Thoracic aorta (tissue), 2 donors: ENCODE measurements around the gene TNS3. TPM values are rescaled to one million over a fixed set of nuclear protein-coding genes. Genes with fewer than 3 reads are reported as not detected.

ENCODE experiments used
- ATAC-seq: fragments of 150-250 bp; one replicate; pipeline ENCODE4 v1.8.0; 2017; ENCODE audit warnings: low read depth; ENCODE audit not compliant: insufficient number of reproducible peaks, low FRiP score
- DNase-seq: peaks from one replicate; pipeline ENCODE4 v3.0.0-alpha.2; 2020; ENCODE audit warnings: low spot score
- H3K27ac ChIP-seq, 2 donors: fragments of 200-600 bp; sonication (generic); 1 replicate in 1 of 2; 2 replicates in 1 of 2; pipeline ENCODE4 v1.5.1; 2016; ENCODE audit warnings: mild to moderate bottlenecking in 2 of 2, moderate library complexity in 2 of 2
- H3K27me3 ChIP-seq: fragments of 200-600 bp; sonication (generic); replicated peaks from 2 replicates; pipeline ENCODE4 v1.6.0; 2016; ENCODE audit warnings: mild to moderate bottlenecking; ENCODE audit not compliant: insufficient read depth
- H3K36me3 ChIP-seq: fragments of 200-600 bp; sonication (generic); one replicate; pipeline ENCODE4 v1.5.1; 2016
- H3K4me1 ChIP-seq, 2 donors: fragments of 200-600 bp; sonication (generic); 1 replicate in 1 of 2; 2 replicates in 1 of 2; pipeline versions ENCODE4 v1.5.1 to v1.6.0; 2016; ENCODE audit warnings: low read depth in 2 of 2, mild to moderate bottlenecking in 1 of 2; ENCODE audit not compliant: control insufficient read depth in 1 of 2
- H3K4me3 ChIP-seq: fragments of 200-600 bp; sonication (generic); 2 replicates; pipeline ENCODE4 v1.5.1; 2016; ENCODE audit warnings: mild to moderate bottlenecking
- H3K9me3 ChIP-seq: fragments of 200-600 bp; sonication (generic); 2 replicates; pipeline ENCODE4 v1.5.1; 2016
- total RNA-seq, 2 donors: library from RNA; depleted of rRNA; stranded (reverse); fragments of >200 nt; gene quantifications; one replicate each; pipeline versions ENCODE4 v1.1.0 to v1.2.3, GENCODE V29; 2016
- TF ChIP-seq, protein P1 (sequence below): fragments of 200-600 bp; sonication (generic); IDR thresholded peaks from one replicate; pipeline ENCODE4 v1.5.1; 2019; ENCODE audit warnings: antibody characterized with exemption

Gene TNS3
- total RNA-seq, 2 donors from 2014 or later, result 138 to 151 TPM

DNA sequence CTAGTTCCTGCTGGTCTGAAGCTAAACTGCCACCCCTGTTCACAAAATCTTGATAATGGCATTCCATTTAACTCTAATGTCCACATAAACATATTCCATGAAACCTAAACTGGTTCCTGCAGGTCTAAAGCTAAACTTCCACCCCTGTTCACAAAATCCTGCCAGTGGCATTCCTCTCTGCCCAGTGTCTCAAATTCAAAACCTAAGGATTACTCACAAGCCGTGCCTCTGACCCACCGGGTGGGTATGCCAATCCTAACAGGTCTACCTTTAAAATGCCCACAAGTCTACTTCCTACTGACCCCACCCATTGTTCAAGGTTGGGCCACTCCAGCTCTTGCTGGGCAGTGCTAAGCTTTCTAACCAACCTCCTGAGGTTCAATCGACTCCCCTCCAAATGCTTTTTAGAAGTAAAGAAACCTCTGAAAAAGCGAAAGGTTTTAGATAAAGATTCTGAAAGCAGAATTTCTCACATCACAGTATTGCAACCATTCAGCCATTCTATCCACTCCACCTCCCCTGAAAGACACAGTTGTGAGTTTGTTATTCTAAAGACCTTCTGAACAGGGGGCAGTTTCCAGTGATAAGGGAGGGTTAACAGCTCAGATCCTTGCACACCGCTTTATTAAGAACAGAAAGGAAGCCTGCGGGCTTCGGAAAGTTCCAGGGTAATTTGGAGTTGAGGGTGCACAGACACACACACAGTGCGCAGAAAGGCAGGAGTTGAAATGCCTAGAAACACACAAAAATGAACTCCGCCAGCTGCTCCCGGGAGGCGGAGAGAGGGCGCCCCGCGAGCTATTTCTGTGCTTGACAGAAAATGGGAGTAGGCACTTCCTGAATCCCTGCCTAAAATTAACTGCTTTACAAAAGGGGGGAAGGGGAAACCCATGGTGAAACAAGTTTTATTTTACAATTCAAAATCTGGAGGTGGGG lies 87.7 kb downstream of the TNS3 start:
- TF ChIP-seq, protein P1, sequence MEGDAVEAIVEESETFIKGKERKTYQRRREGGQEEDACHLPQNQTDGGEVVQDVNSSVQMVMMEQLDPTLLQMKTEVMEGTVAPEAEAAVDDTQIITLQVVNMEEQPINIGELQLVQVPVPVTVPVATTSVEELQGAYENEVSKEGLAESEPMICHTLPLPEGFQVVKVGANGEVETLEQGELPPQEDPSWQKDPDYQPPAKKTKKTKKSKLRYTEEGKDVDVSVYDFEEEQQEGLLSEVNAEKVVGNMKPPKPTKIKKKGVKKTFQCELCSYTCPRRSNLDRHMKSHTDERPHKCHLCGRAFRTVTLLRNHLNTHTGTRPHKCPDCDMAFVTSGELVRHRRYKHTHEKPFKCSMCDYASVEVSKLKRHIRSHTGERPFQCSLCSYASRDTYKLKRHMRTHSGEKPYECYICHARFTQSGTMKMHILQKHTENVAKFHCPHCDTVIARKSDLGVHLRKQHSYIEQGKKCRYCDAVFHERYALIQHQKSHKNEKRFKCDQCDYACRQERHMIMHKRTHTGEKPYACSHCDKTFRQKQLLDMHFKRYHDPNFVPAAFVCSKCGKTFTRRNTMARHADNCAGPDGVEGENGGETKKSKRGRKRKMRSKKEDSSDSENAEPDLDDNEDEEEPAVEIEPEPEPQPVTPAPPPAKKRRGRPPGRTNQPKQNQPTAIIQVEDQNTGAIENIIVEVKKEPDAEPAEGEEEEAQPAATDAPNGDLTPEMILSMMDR, result no peak
- Histone ChIP-seq H3K27me3 (no peaks in the 10 kb centered on the region), H3K27ac (peak overlapping the region; percentile 20 to 26), H3K9me3 (no peaks in the 10 kb centered on the region), H3K4me1 (peaks cover 16 to 66% of the 10 kb centered on the region in 2 donors), H3K4me3 (peak overlapping the region; percentile 61), H3K36me3 (no peaks in the 10 kb centered on the region)
- DNase-seq (no peak), ATAC-seq (no peak)

GRCh38 chr7:47492716-47493325 lies 89.1 kb downstream of the TNS3 start:
- ATAC-seq (no peak), DNase-seq (no peak)
- no peaks in the 10 kb centered on the region for H3K27me3 ChIP-seq
- H3K4me1 ChIP-seq, result peaks cover 15 to 69% of the 10 kb centered on the region in 2 donors
- H3K27ac ChIP-seq, result no peak overlapping the region
- no peaks in the 10 kb centered on the region for H3K36me3 ChIP-seq
- no peak overlapping the region for H3K4me3 ChIP-seq
- no peaks in the 10 kb centered on the region for H3K9me3 ChIP-seq
- TF ChIP-seq, protein P1, result no peak

DNA sequence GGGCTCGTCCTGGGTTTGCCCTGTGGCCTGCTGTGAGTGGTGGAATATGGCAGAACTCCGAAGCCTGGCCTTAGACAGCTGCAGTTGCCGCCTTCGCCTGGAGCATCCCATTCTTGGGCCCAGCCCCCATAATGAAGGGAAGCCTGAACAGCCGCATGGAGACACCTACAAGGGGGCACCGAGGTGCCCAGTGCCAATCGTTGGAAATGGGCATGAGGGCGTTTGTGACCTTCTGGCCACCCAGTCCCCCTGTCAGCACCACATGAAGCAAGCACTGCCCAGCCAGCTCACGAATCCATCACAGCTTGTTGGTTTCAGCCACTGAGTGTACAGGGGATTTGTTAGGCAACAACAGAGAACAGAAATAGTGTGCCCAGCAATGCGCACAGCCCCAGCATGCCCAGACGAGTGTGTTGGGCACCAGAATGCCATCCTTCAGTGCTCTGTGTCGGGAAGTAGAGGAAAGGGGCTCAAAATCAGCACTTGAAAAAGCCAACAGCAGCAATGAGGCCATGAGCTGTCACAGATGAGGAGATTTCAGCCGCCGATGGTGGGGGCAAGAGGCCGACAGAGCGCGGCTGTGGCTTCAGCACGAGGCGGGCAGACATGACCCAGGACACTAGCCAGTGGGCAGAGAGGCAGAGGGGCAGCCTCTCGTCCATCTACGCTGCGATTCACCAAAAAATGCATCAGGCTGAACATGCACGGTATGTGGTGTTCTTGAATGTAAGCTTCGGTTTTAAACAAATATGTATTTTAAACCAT lies 91.2 kb downstream of the TNS3 start:
- no peaks in the 10 kb centered on the region for H3K36me3 ChIP-seq
- no peaks in the 10 kb centered on the region for H3K27me3 ChIP-seq
- TF ChIP-seq, protein P1, result no peak
- no peak overlapping the region for H3K4me3 ChIP-seq
- peaks cover 19 to 61% of the 10 kb centered on the region in 2 donors for H3K4me1 ChIP-seq
- no peak overlapping the region for H3K27ac ChIP-seq
- DNase-seq, result no peak
- no peak for ATAC-seq
- H3K9me3 ChIP-seq, result no peaks in the 10 kb centered on the region

DNA sequence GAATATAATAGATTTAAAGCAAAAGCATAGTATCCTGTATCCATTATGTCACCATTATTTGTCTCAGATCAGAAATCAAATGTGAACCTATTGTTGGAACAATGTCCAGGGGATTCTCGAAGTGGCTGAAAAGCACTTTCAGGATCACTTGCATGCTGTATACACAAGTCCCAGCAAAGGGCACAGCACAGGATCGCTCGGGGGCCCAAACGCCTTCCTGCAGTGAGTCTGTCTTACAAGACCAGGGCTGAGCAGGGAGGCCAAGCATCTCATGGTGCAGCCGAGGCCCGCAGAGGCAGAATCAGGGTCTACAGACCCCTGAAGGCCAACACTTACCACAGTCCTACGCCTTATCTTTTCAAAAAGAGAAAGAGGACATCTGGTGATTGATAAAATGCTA lies 92.3 kb downstream of the TNS3 start:
- Histone ChIP-seq H3K27me3 (no peaks in the 10 kb centered on the region), H3K27ac (no peak overlapping the region), H3K36me3 (no peaks in the 10 kb centered on the region), H3K4me3 (no peak overlapping the region), H3K4me1 (peaks cover 19 to 61% of the 10 kb centered on the region in 2 donors), H3K9me3 (no peaks in the 10 kb centered on the region)
- DNase-seq, result no peak
- TF ChIP-seq, protein P1, result no peak
- no peak for ATAC-seq

DNA sequence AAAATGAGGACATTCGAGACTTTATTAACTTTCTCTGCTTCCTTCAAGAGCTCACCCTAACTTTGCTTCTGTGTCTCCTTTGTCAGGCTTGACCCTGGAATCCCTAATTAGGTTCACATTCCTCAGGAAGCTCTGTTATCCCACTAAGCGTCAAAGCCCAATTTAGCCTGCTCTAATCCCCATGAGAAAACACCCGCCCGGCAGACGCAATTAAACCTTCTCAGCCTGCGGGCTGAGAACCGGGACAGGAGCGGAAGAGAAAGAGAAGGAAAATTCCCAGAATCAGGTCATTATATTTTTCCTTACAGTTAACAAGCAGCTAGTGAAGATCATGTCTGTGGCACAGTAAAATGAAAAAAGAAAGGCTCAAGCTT lies 93.0 kb downstream of the TNS3 start:
- H3K9me3 ChIP-seq, result no peaks in the 10 kb centered on the region
- no peak for ATAC-seq
- peaks cover 14 to 61% of the 10 kb centered on the region in 2 donors for H3K4me1 ChIP-seq
- no peak for DNase-seq
- TF ChIP-seq, protein P1, result no peak
- H3K27ac ChIP-seq, result no peak overlapping the region
- H3K4me3 ChIP-seq, result no peak overlapping the region
- no peaks in the 10 kb centered on the region for H3K27me3 ChIP-seq
- no peaks in the 10 kb centered on the region for H3K36me3 ChIP-seq
